Measurements from ENCODE around the gene ARL15. TPM values are rescaled to one million over a fixed set of nuclear protein-coding genes. Genes with fewer than 3 reads are reported as not detected.

ARL15 gene
- total RNA-seq, 1 experiment from 2014 or later, result 13.0 TPM

DNA sequence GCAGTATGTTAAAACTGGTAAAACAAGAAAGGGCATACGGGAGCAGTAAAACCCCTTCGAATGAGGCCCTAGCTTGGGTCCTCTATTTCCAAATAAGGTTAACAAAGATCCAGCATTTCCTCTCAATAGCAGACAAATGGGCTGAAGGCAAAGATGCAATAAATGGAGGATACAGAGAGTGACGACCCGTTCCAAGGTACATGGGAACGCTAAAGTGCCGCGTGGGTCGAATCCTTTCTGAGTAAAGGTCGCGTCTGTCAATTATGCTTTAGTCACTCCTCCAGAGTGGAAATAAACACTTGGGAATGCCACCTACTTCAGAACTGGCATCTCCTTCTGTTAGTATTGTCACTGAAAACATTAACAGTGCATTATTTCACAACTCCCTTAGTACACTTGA is 24.7 kb downstream of the ARL15 start:
- Mint-ChIP-seq H3K9me3 (no peaks in the 10 kb centered on the region), H3K4me3 (no peak overlapping the region), H3K27ac (no peak overlapping the region), H3K4me1 (peaks cover 18 to 21% of the 10 kb centered on the region in 2 experiments), H3K27me3 (ENCODE audit: low read depth) (no peaks in the 10 kb centered on the region), H3K36me3 (ENCODE audit: insufficient read depth in 1 of 3, low read depth in 3 of 3) (0 out of 7 replicates have a peak, but pooled peaks cover 0 to under 1% (median 0%) of the 10 kb centered on the region in 3 experiments)
- Histone ChIP-seq H2BK120ac (ENCODE audit: low read depth, low read length, poor library complexity, severe bottlenecking) (no peak overlapping the region), H3K79me1 (ENCODE audit: insufficient read depth, low read depth, low read length, poor library complexity, severe bottlenecking) (no peaks in the 10 kb centered on the region), H2BK12ac (ENCODE audit: insufficient read length, low read depth, low read length) (no peak overlapping the region), H3T11ph (ENCODE audit: low read length) (no peak overlapping the region), H3K27me3 (ENCODE audit: insufficient read depth, low read length) (no peaks in the 10 kb centered on the region), H3K4ac (ENCODE audit: low read depth, low read length) (no peak overlapping the region), H2AK5ac (ENCODE audit: insufficient read length, low read length) (no peak overlapping the region), H3K18ac (ENCODE audit: insufficient read length, low read depth, low read length) (peak overlapping the region; percentile 51), H4K8ac (replicated peaks; ENCODE audit: insufficient read length, low read depth, low read length) (no peak overlapping the region), H4K91ac (ENCODE audit: insufficient read length, low read depth, low read length) (no peak overlapping the region), H3K56ac (ENCODE audit: insufficient read length, low read depth, low read length) (no peak overlapping the region), H3K14ac (ENCODE audit: insufficient read depth, low read length) (no peak overlapping the region), H3K9me3 (ENCODE audit: control insufficient read depth, low read depth, low read length) (no peaks in the 10 kb centered on the region), H3K4me2 (ENCODE audit: insufficient read depth, insufficient read length, low read length) (no peak overlapping the region), H3K23me2 (ENCODE audit: insufficient read length, low read depth, low read length, poor library complexity, severe bottlenecking) (no peaks in the 10 kb centered on the region), H3K27ac (ENCODE audit: insufficient read length, low read depth, low read length) (no peak overlapping the region), H4K20me1 (ENCODE audit: control insufficient read depth, insufficient read depth, insufficient read length) (no peaks in the 10 kb centered on the region), H3K4me1 (ENCODE audit: insufficient read depth, low read length) (no peaks in the 10 kb centered on the region; the same call in 1 of the 2 replicates), H3K9ac (ENCODE audit: extremely low read depth, insufficient read length, low read length) (no peak overlapping the region), H2BK5ac (ENCODE audit: insufficient read length, low read length) (no peak overlapping the region), H3K79me2 (ENCODE audit: insufficient read depth, low read length) (no peaks in the 10 kb centered on the region), H4K5ac (ENCODE audit: insufficient read length, low read depth, low read length) (no peak overlapping the region), H2AFZ (ENCODE audit: low read length) (no peak overlapping the region), H2BK20ac (ENCODE audit: low read depth, low read length, poor library complexity, severe bottlenecking) (no peak overlapping the region), H3K23ac (ENCODE audit: insufficient read length, low read depth, low read length) (no peak overlapping the region), H2BK15ac (ENCODE audit: low read depth, low read length) (no peak overlapping the region)
- TF ChIP-seq, protein P1, sequence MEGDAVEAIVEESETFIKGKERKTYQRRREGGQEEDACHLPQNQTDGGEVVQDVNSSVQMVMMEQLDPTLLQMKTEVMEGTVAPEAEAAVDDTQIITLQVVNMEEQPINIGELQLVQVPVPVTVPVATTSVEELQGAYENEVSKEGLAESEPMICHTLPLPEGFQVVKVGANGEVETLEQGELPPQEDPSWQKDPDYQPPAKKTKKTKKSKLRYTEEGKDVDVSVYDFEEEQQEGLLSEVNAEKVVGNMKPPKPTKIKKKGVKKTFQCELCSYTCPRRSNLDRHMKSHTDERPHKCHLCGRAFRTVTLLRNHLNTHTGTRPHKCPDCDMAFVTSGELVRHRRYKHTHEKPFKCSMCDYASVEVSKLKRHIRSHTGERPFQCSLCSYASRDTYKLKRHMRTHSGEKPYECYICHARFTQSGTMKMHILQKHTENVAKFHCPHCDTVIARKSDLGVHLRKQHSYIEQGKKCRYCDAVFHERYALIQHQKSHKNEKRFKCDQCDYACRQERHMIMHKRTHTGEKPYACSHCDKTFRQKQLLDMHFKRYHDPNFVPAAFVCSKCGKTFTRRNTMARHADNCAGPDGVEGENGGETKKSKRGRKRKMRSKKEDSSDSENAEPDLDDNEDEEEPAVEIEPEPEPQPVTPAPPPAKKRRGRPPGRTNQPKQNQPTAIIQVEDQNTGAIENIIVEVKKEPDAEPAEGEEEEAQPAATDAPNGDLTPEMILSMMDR (conservative IDR thresholded peaks at IDR 0.05), result no peak
- no CpG with 5 or more reads among the region's 10 CpGs for WGBS (ENCODE audit: extremely low coverage, insufficient read length, low lambda C conversion rate)
- no peak for DNase-seq
